HepG2 (cell line): ENCODE measurements around the gene EGR4. TPM values are rescaled to one million over a fixed set of nuclear protein-coding genes. Genes with fewer than 3 reads are reported as not detected.

Experiments used
- CREM ChIP-seq, 2 experiments: sonication (generic) in 1 of 2; formaldehyde crosslinking in 1 of 2; IDR thresholded peaks; 2 replicates each; pipeline versions ENCODE4 v1.4.0 to v1.6.1; 2016 to 2020; ENCODE audit warnings: antibody characterized with exemption in 1 of 2, mild to moderate bottlenecking in 1 of 2, missing genetic modification reagents in 1 of 2
- HMGXB3 ChIP-seq: sonication (generic); formaldehyde crosslinking; IDR thresholded peaks from 2 replicates; pipeline ENCODE4 v1.4.0; 2020; ENCODE audit warnings: missing genetic modification reagents, borderline replicate concordance
- IRF1 ChIP-seq: sonication (generic); formaldehyde crosslinking; IDR thresholded peaks from 2 replicates; pipeline ENCODE4 v1.4.0; 2020; ENCODE audit warnings: low read depth, mild to moderate bottlenecking, missing genetic modification reagents
- NFYC ChIP-seq: IDR thresholded peaks from 2 replicates; pipeline ENCODE4 v1.6.1; 2016; ENCODE audit warnings: missing genetic modification reagents, missing compliant biosample characterization
- PITX1 ChIP-seq: sonication (generic); formaldehyde crosslinking; IDR thresholded peaks from 2 replicates; pipeline ENCODE4 v1.5.1; 2020; ENCODE audit warnings: mild to moderate bottlenecking, missing genetic modification reagents
- SRSF1 ChIP-seq: fragments of 200-400 bp; formaldehyde crosslinking; optimal IDR thresholded peaks from 2 replicates; pipeline ENCODE3; 2017; ENCODE audit warnings: mild to moderate bottlenecking, low read depth, low read length, moderate library complexity
- UBTF ChIP-seq: sonication (generic); formaldehyde crosslinking; IDR thresholded peaks from 2 replicates; pipeline ENCODE4 v1.4.0; 2020; ENCODE audit warnings: mild to moderate bottlenecking, missing genetic modification reagents
- ZFP91 ChIP-seq: sonication (generic); formaldehyde crosslinking; IDR thresholded peaks from 2 replicates; pipeline ENCODE4 v1.9.0; 2022; ENCODE audit warnings: missing genetic modification reagents, mild to moderate bottlenecking, borderline replicate concordance
- ZKSCAN8 ChIP-seq: IDR thresholded peaks from 2 replicates; pipeline ENCODE4 v1.6.1; 2016; ENCODE audit warnings: borderline replicate concordance, missing genetic modification reagents, missing compliant biosample characterization
- ZNF503 ChIP-seq: sonication (generic); formaldehyde crosslinking; IDR thresholded peaks from 2 replicates; pipeline ENCODE4 v1.4.0; 2020; ENCODE audit warnings: missing genetic modification reagents
- ZNF674 ChIP-seq: sonication (generic); formaldehyde crosslinking; IDR thresholded peaks from 2 replicates; pipeline ENCODE4 v1.5.0; 2020; ENCODE audit warnings: low read depth, mild to moderate bottlenecking, missing genetic modification reagents
- ZNF788 ChIP-seq: sonication (generic); formaldehyde crosslinking; IDR thresholded peaks from 2 replicates; pipeline ENCODE4 v1.5.0; 2020; ENCODE audit warnings: mild to moderate bottlenecking, missing genetic modification reagents, borderline replicate concordance
- ZXDC ChIP-seq: sonication (generic); formaldehyde crosslinking; IDR thresholded peaks from 2 replicates; pipeline ENCODE4 v1.5.0; 2020; ENCODE audit warnings: mild to moderate bottlenecking, missing genetic modification reagents
- polyA plus RNA-seq, 8 experiments: library from polyadenylated mRNA; depleted of rRNA in 3 of 8; stranded (reverse) in 7 of 8; unstranded in 1 of 8; fragments of >200 nt; fragmentation: Illumina TruSeq in 4 of 8; extraction: Trizol in 4 of 8; gene quantifications; 2 replicates each; pipeline versions ENCODE4 v1.2.1 to v1.2.3, GENCODE V29; 2011 to 2016; ENCODE audit warnings: low read depth in 4 of 8, missing spikeins in 1 of 8, mixed read lengths in 1 of 8; ENCODE audit not compliant: insufficient read depth in 1 of 8
- total RNA-seq, 5 experiments: library from RNA; depleted of rRNA; stranded (reverse); fragments of >200 nt; fragmentation: Illumina TruSeq; extraction: Trizol; gene quantifications; 2 replicates each; pipeline ENCODE4 v1.2.3, GENCODE V29; 2016; ENCODE audit warnings: low read depth in 1 of 5

EGR4 gene
- total and polyA plus RNA-seq, 2 of the 13 experiments (the other 11 are each of a cell fraction or from before 2014, with no cell fraction given), result not detected

GRCh38 chr2:73262108-73262651 lies 31.2 kb downstream of the EGR4 start (continued):
- peak; percentile 67; the same call in 1 of the 2 replicates for TF ChIP-seq ZKSCAN8 (CRISPR knock-in tag)
- TF ChIP-seq NFYC, result peak; percentile 48
- TF ChIP-seq HMGXB3, result peak; percentile 95
- TF ChIP-seq ZNF503 (CRISPR knock-in tag), result peak; percentile 34; the same call in 1 of the 2 replicates
- TF ChIP-seq CREM (IDR thresholded peaks at IDR 0.05), result peak; percentile 72; the same call in 1 of the 2 replicates
- no peak for TF ChIP-seq CREM (CRISPR knock-in tag; IDR thresholded peaks at IDR 0.05)
- no peak for TF ChIP-seq ZXDC (CRISPR knock-in tag)
- no peak for TF ChIP-seq IRF1
- peak; percentile 70; the same call in 1 of the 2 replicates for TF ChIP-seq ZNF788
- peak; percentile 36; the same call in 1 of the 2 replicates for TF ChIP-seq ZFP91 (CRISPR knock-in tag)
- TF ChIP-seq UBTF (CRISPR knock-in tag), result peak; percentile 45; the same call in 1 of the 2 replicates
- no peak for TF ChIP-seq SRSF1
- TF ChIP-seq PITX1 (CRISPR knock-in tag), result peak; percentile 89
- no peak for TF ChIP-seq ZNF674 (CRISPR knock-in tag)
